Activated CD4-positive, CD25-positive, alpha-beta regulatory T cell treated with anti-CD3 and anti-CD28 coated beads, Interleukin-2, amount 50 U/mL, for 16 hours (primary cell): ENCODE data around the gene XPR1.

Experiments used
- DNase-seq: peaks from one replicate; pipeline ENCODE4 v3.0.0-alpha.2; 2020; ENCODE audit warnings: low read depth, low spot score

XPR1 gene

GRCh38 chr1:180915426-180915965 is 283.7 kb downstream of the XPR1 start:
- DNase-seq, result no peak

GRCh38 chr1:180916012-180916770 is 284.4 kb downstream of the XPR1 start:
- DNase-seq, result no peak

DNA sequence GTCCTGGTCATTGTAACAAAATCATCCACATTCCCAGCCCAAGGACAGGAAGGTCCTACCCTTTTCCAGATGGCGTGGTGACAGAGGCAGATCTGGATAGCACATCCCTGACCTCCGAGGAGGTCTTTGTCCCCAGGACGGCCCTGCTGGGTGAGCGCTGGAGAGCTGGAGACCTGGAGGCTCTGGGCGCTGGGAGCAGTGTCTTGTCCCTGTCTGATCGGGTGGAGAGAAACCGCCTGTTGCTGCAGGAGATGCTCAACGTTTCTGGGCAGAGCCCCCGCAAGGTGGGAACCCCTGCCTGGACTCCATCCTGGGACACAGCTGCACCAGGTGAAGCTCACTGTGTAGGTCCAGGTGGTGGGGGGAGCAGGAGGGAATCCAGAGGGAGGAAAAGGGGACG is 284.9 kb downstream of the XPR1 start:
- DNase-seq, result no peak

DNA sequence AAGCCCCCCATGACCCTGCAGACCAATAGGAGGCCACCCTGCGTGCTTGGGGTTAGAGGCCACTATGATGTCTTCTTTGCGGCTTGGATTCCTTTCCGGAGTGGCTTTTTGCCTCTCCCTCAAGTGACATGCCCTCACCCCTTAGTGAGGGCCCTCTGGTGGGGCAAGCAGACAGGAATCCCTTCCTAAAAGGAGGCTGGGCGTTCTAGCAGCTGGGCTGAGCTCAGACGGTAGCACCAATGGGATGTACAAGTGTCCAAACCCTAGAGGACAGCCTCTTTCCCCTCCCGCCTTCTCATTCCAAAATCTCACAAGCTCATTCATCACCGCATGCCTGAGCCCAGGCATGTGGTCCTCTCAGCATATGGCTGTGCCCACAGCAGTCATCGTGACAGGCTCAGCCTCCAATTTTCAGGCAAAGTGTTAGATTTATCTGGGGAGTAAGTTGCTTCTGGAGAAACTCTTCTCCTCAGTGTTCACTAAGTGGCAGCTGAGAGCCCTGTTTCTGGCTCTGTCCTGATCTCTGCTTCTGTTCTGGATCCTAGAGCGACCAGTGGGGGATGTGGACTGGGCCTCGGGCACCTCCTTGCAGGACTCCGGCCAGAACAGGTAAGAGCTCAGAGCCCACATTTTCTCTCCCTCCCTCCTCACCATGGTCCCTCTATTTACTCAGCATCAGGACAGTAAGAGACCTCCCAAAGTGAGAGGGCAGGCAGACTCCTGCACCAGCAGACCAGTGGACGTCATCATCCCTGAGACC is 285.7 kb downstream of the XPR1 start:
- no peak for DNase-seq

DNA sequence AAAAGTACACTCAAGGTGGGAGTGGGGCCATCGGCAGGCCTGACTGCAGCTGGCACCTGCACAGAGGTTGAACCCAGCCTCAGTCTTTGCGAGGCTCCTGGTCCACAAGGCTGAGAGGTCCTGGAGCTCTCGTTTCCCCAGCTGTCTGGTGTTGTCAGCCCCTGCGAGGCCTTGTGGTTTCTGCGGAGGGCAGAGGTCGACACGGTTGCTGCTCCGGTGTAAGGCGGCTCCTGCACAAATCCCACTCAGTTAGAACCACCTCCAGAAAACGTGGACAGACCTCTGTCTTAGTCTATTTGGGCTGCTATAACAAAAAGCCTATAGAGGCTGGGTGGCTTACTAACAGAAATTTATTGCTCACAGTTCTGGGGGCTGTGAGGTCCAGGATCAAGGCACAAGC is 286.7 kb downstream of the XPR1 start:
- no peak for DNase-seq

DNA sequence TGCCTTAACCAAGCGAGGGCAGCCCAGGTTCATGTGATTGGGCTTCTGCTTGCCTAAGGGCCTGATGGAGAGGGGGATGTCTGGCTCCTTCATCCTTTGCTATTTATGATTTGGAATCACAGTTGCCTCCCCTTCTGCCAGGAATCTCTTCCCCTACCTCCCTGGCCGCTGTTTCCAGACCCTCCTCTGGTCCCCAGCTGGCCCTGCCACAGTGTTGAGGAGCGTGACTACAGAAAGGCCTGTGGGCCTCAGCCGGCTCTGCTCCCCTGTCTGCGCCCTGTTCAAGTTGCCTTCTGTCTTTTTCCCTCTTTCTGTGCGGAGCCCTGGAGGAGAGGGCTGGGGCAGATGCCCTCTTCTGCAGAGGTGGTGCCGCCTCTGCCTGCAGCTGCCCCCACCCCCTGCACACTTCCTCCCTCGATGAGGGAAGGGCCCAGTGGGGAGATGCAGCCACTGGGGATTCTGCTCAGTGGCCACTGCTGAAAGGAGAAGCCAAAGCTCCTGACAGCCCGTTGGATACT is 287.4 kb downstream of the XPR1 start:
- DNase-seq, result no peak

- no peak for DNase-seq
These were observed 288.4 kb downstream of the XPR1 start for GRCh38 chr1:180920193-180920592.

DNA sequence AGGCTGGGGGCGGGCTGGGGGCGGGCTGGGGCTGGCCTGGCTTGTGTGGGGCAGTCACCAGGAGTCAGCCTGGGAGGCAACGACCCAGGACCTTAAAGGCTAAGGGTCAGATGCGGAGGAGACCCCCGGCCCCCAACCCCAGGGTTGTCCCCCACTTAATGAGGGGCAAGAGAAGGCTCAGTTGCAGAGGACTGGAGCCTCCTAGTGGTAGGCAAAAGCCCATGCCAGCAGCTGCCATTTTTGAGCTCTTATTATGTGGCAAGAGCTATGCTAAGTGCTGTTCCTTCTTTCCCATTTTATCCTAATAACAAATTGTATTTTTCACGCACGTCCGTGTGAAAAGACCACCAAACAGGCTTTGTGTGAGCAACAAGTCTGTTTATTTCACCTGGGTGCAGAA is 288.9 kb downstream of the XPR1 start:
- DNase-seq, result no peak

- no peak for DNase-seq
These were observed 289.6 kb downstream of the XPR1 start for GRCh38 chr1:180921386-180921785.

DNA sequence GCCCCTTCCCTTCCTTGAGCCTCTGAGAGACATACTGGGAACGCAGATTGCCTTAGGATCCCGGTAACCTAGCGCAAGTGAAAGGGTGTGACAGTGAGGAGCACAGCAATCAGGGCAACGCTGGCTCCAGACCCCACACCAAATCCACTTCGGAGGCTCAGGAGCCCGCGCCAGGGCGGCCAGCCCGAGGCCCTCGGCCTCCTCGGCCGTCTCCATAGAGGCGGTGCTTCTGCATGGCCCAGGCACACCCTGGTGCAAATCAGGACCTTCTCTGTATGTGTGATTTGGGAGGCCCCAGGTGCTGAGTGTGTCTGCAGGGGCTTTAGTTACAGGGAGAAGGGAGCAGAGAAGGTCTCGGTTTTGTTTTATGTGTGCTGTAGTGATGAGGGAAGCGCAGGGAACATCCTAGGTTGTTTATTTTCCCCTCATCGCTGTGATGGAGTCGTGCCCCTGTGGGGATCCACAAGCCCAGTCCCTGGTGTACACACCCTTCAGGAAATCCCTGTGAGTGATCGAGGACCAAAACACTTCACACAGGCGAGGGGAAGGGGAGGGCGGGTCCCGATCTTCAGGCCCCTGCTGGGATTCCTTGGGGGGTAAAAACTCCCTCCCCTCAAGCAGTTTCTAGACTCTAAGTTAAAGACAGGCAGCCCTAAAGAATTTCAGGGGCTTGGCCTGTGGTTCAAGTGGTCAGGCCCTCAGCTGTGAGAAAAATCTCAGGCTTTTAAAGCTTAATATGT is 290.2 kb downstream of the XPR1 start:
- no peak for DNase-seq

GRCh38 chr1:180922631-180923015 is 290.8 kb downstream of the XPR1 start:
- no peak for DNase-seq

- DNase-seq, result no peak
These were observed 291.4 kb downstream of the XPR1 start for GRCh38 chr1:180923021-180923841.

- no peak for DNase-seq
These were observed 292.1 kb downstream of the XPR1 start for GRCh38 chr1:180923887-180924286.

- no peak for DNase-seq
These were observed 293.1 kb downstream of the XPR1 start for GRCh38 chr1:180924939-180925338.

- DNase-seq, result no peak
These were observed 293.7 kb downstream of the XPR1 start for GRCh38 chr1:180925471-180926051.

GRCh38 chr1:180926164-180926981 is 294.6 kb downstream of the XPR1 start:
- DNase-seq, result no peak

DNA sequence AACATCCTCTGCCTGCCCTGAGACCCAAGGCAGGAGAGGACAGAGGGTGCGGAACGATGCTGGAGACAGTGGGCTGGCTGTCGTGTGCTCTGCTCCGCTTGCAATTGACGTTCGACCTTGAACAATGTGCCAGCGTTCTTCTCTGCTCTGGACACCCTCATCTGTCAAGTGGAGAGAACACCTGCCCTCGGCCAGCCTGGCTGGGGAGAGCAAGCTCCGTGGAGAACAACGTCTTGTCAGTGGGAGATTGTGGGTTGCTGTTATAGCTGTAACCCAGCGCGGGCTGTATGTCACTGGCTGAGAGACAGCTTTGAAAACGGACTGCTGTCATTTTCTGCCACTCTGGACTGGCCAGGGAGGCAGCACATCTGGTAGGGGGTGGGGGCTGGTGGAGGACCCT is 295.5 kb downstream of the XPR1 start:
- no peak for DNase-seq

DNA sequence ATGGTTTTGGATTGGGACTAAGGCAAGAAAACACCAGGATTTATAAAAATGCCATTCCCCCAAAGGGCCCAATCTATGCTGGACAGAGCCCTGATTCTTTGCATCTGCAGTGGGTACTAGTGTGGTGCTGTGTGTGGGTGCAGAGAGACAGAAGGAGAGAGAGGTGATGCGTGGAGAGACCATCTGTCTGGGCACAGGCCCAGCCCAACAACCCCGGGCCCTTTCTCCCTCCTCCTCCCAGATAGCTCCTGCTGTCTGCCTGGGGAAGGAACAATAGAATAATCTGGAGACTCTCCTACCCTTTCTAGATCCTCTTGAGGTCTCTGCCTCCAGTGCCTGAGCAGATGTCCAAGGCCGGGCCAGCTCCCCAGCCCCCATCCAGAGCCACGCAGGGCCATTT is 296.0 kb downstream of the XPR1 start:
- DNase-seq, result no peak

- DNase-seq, result no peak
These were observed 296.8 kb downstream of the XPR1 start for GRCh38 chr1:180928331-180929230.
